Measurements from ENCODE around the gene TGM4.

TGM4 gene

GRCh38 chr3:44930911-44931310 is 56.5 kb downstream of the TGM4 start:
- Histone ChIP-seq H3K36me3 (ENCODE audit: control insufficient read depth in 2 of 2, insufficient read depth in 1 of 2, low read length in 2 of 2) (peaks cover 0 to 80% of the 10 kb centered on the region in 2 experiments; a peak in 1 of 3 replicates), H3K27ac (ENCODE audit: extremely low read depth, low read depth, low read length) (no peak overlapping the region), H3K4me3 (ENCODE audit: low read depth, low read length) (no peak overlapping the region), H3K4me1 (ENCODE audit: control insufficient read depth, insufficient read depth, low read length) (no peaks in the 10 kb centered on the region), H3K9me3 (ENCODE audit: control insufficient read depth, insufficient read depth, low read depth, low read length) (no peaks in the 10 kb centered on the region)
- ChIA-PET CTCF (no interaction called here), POLR2A (no interaction called here)
- TF ChIP-seq ZBTB21 (tag by site-specific recombination; IDR thresholded peaks at IDR 0.05): no peak
- TF ChIP-seq ZBTB26 (tag by site-specific recombination; optimal IDR thresholded peaks at IDR 0.05): no peak

- POLR2A ChIA-PET: no interaction called here
- no peak overlapping the region for H3K4me3 ChIP-seq (ENCODE audit: low read depth, low read length)
- TF ChIP-seq OVOL3 (tag by site-specific recombination; IDR thresholded peaks at IDR 0.05): no peak
- TF ChIP-seq ZNF140 (tag by site-specific recombination; IDR thresholded peaks at IDR 0.05): no peak
- no peak for TF ChIP-seq ZNF157 (tag by site-specific recombination; IDR thresholded peaks at IDR 0.05)
- TF ChIP-seq ZSCAN5A (tag by site-specific recombination; IDR thresholded peaks at IDR 0.05): no peak
- no peak for TF ChIP-seq ZSCAN18 (tag by site-specific recombination; IDR thresholded peaks at IDR 0.05)
- TF ChIP-seq ZNF148 (tag by site-specific recombination; IDR thresholded peaks at IDR 0.05; ENCODE audit: borderline replicate concordance): no peak
- no peak for TF ChIP-seq SP3 (tag by site-specific recombination; IDR thresholded peaks at IDR 0.05)
- no peak for TF ChIP-seq ZBTB10 (tag by site-specific recombination; IDR thresholded peaks at IDR 0.05)
- TF ChIP-seq ZBTB21 (tag by site-specific recombination; IDR thresholded peaks at IDR 0.05): no peak
- TF ChIP-seq ZNF366 (tag by site-specific recombination; conservative IDR thresholded peaks at IDR 0.05): no peak
- no peak for TF ChIP-seq PRDM4 (tag by site-specific recombination; IDR thresholded peaks at IDR 0.05)
- no peak for TF ChIP-seq ZNF169 (tag by site-specific recombination; IDR thresholded peaks at IDR 0.05)
- no peaks in the 10 kb centered on the region for H3K4me1 ChIP-seq (ENCODE audit: control insufficient read depth, insufficient read depth, low read length)
- peaks cover 0 to 72% of the 10 kb centered on the region in 2 experiments; a peak in 1 of 3 replicates for H3K36me3 ChIP-seq (ENCODE audit: control insufficient read depth in 2 of 2, insufficient read depth in 1 of 2, low read length in 2 of 2)
- no peak overlapping the region for H3K27ac ChIP-seq (ENCODE audit: extremely low read depth, low read depth, low read length)
- H3K9me3 ChIP-seq (ENCODE audit: control insufficient read depth, insufficient read depth, low read depth, low read length): no peaks in the 10 kb centered on the region
- CTCF ChIA-PET: no interaction called here
These were observed 57.4 kb downstream of the TGM4 start for GRCh38 chr3:44931791-44932190.

All from HEK293 (cell line).